SK-N-SH (cell line): ENCODE results near the gene MST1. TPM values are rescaled to one million over a fixed set of nuclear protein-coding genes. Genes with fewer than 3 reads are reported as not detected.

Experiments used
- CTCF ChIA-PET: fragments of 300-600, 350-600 bp; formaldehyde crosslinking; extraction: SDS; loops from one replicate; lab custom pipeline; 2021; lab: Yijun Ruan, JAX
- POLR2A ChIA-PET: fragments of 350-600 bp; sonication (Branson Sonifier 250); formaldehyde crosslinking; extraction: SDS; loops from one replicate; lab custom pipeline; 2020; ENCODE audit warnings: antibody characterized with exemption, inconsistent platforms; lab: Yijun Ruan, JAX
- DNase-seq: peaks from one replicate; pipeline ENCODE4 v3.0.0; 2012
- H2AFZ ChIP-seq: fragments of 200-600 bp; sonication (generic); 2 replicates; pipeline ENCODE4 v1.8.1; 2016; ENCODE audit warnings: antibody characterized with exemption, mild to moderate bottlenecking, low read depth
- H3F3A ChIP-seq: fragments of 200-600 bp; sonication (generic); replicated peaks from 2 replicates; pipeline ENCODE3; 2016; ENCODE audit warnings: antibody characterized with exemption, mild to moderate bottlenecking; ENCODE audit not compliant: insufficient read depth
- H3K27ac ChIP-seq, 2 experiments: fragments of 200-500 bp in 1 of 2; fragments of 200-600 bp in 1 of 2; sonication (Bioruptor generic) in 1 of 2; sonication (generic), shearing (Covaris generic) in 1 of 2; 2 replicates each; pipeline versions ENCODE4 v1.5.1 to v1.6.1; 2014 to 2016; ENCODE audit warnings: low read depth in 2 of 2, inconsistent platforms in 1 of 2, low read length in 1 of 2, mild to moderate bottlenecking in 1 of 2, mixed read lengths in 1 of 2
- H3K27me3 ChIP-seq: fragments of 200-600 bp; sonication (generic), shearing (Covaris generic); 2 replicates; pipeline ENCODE4 v1.6.1; 2016; ENCODE audit warnings: mixed run types; ENCODE audit not compliant: insufficient read depth
- H3K36me3 ChIP-seq, 2 experiments: fragments of 200-500 bp in 1 of 2; fragments of 200-600 bp in 1 of 2; sonication (Bioruptor generic) in 1 of 2; sonication (generic) in 1 of 2; replicated peaks in 1 of 2; 2 replicates each; pipeline versions ENCODE3 to v1.5.1; 2014 to 2016; ENCODE audit warnings: low read length in 1 of 2, mild to moderate bottlenecking in 1 of 2; ENCODE audit not compliant: insufficient read depth in 2 of 2, control insufficient read depth in 1 of 2
- H3K4me1 ChIP-seq, 2 experiments: fragments of 200-500 bp in 1 of 2; fragments of 200-600 bp in 1 of 2; sonication (Bioruptor generic) in 1 of 2; sonication (generic), shearing (Covaris generic) in 1 of 2; 2 replicates each; pipeline versions ENCODE4 v1.5.1 to v1.6.1; 2014 to 2016; ENCODE audit warnings: low read depth in 1 of 2, low read length in 1 of 2, mixed run types in 1 of 2; ENCODE audit not compliant: insufficient read depth in 2 of 2, control insufficient read depth in 1 of 2
- H3K4me2 ChIP-seq: fragments of 200-600 bp; sonication (generic), shearing (Covaris generic); 2 replicates; pipeline ENCODE4 v1.6.1; 2017; ENCODE audit warnings: mixed run types
- H3K4me3 ChIP-seq, 2 experiments: fragments of 200-500 bp in 1 of 2; fragments of 200-600 bp in 1 of 2; sonication (Bioruptor generic) in 1 of 2; sonication (generic), shearing (Covaris generic) in 1 of 2; 2 replicates each; pipeline versions ENCODE4 v1.5.1 to v1.8.1; 2014 to 2016; ENCODE audit warnings: low read depth in 2 of 2, inconsistent platforms in 1 of 2, low read length in 1 of 2, mild to moderate bottlenecking in 1 of 2, mixed read lengths in 1 of 2, moderate library complexity in 1 of 2
- H3K79me2 ChIP-seq: fragments of 200-600 bp; sonication (generic); 2 replicates; pipeline ENCODE4 v1.8.1; 2017; ENCODE audit warnings: mild to moderate bottlenecking; ENCODE audit not compliant: insufficient read depth
- H3K9ac ChIP-seq: fragments of 200-600 bp; sonication (generic); 2 replicates; pipeline ENCODE4 v1.6.1; 2017; ENCODE audit warnings: mixed run types
- H3K9me2 ChIP-seq: fragments of 200-600 bp; sonication (generic); 2 replicates; pipeline ENCODE4 v1.6.1; 2017; ENCODE audit warnings: mixed run types
- H3K9me3 ChIP-seq: fragments of 200-600 bp; sonication (generic); 2 replicates; pipeline ENCODE4 v1.6.1; 2017; ENCODE audit warnings: mixed run types, mild to moderate bottlenecking, moderate library complexity
- H4K20me1 ChIP-seq: fragments of 200-600 bp; sonication (generic); 2 replicates; pipeline ENCODE4 v1.6.1; 2017; ENCODE audit warnings: mild to moderate bottlenecking, mixed run types; ENCODE audit not compliant: insufficient read depth
- CHD2 ChIP-seq: fragments of 150-350 bp; IDR thresholded peaks from 2 replicates; pipeline ENCODE4 v1.6.1; 2018; ENCODE audit warnings: low read length; ENCODE audit not compliant: partially characterized antibody
- ELF1 ChIP-seq: IDR thresholded peaks from 2 replicates; pipeline ENCODE4 v1.4.0; 2012
- EZH2phosphoT487 ChIP-seq: fragments of 200-600 bp; sonication (generic); IDR thresholded peaks from 2 replicates; pipeline ENCODE4 v1.6.1; 2017; ENCODE audit warnings: low read depth, mixed run types, mild to moderate bottlenecking, antibody characterized with exemption, moderate library complexity, borderline replicate concordance
- FOXM1 ChIP-seq: IDR thresholded peaks from 2 replicates; pipeline ENCODE4 v1.4.0; 2012; ENCODE audit warnings: low read depth, mild to moderate bottlenecking
- GATA2 ChIP-seq: sonication (generic); formaldehyde crosslinking; IDR thresholded peaks from 2 replicates; pipeline ENCODE4 v1.5.0; 2020; ENCODE audit warnings: mild to moderate bottlenecking, missing genetic modification reagents
- JUND ChIP-seq: IDR thresholded peaks from 2 replicates; pipeline ENCODE4 v1.4.0; 2012
- MEF2A ChIP-seq: IDR thresholded peaks from 2 replicates; pipeline ENCODE4 v1.4.0; 2012; ENCODE audit warnings: low read depth, borderline replicate concordance
- NFIC ChIP-seq: IDR thresholded peaks from 2 replicates; pipeline ENCODE4 v1.4.0; 2012; ENCODE audit warnings: borderline replicate concordance
- NRF1 ChIP-seq: IDR thresholded peaks from 2 replicates; pipeline ENCODE4 v1.6.1; 2012; ENCODE audit warnings: low read depth, mild to moderate bottlenecking, low read length
- RAD21 ChIP-seq: IDR thresholded peaks from 2 replicates; pipeline ENCODE4 v1.6.1; 2012; ENCODE audit warnings: mild to moderate bottlenecking, low read length
- RCOR1 ChIP-seq: fragments of 150-350 bp; IDR thresholded peaks from 2 replicates; pipeline ENCODE4 v1.6.1; 2017; ENCODE audit warnings: antibody characterized with exemption, low read length
- REST ChIP-seq: IDR thresholded peaks from 2 replicates; pipeline ENCODE4 v1.6.1; 2012; ENCODE audit warnings: mild to moderate bottlenecking, low read depth, low read length, moderate library complexity
- RXRA ChIP-seq: IDR thresholded peaks from 2 replicates; pipeline ENCODE4 v1.4.0; 2012; ENCODE audit warnings: low read depth, mild to moderate bottlenecking, borderline replicate concordance
- SMC3 ChIP-seq: IDR thresholded peaks from 2 replicates; pipeline ENCODE4 v1.6.1; 2012; ENCODE audit warnings: low read depth, low read length, improper control_type of control experiment
- TCF12 ChIP-seq: IDR thresholded peaks from 2 replicates; pipeline ENCODE4 v1.4.0; 2012
- WGBS: methylation state at CpG from one replicate; pipeline ENCODE4 v1.1.6; 2017; ENCODE audit warnings: low lambda C conversion rate; 5-methylcytosine and 5-hydroxymethylcytosine counted together
- polyA plus RNA-seq, 3 experiments: library from polyadenylated mRNA; depleted of rRNA; stranded (reverse); fragments of >200 nt; gene quantifications; 2 replicates each; pipeline ENCODE4 v1.2.3, GENCODE V29; 2012
- TF ChIP-seq, protein P1 (sequence below): IDR thresholded peaks from 2 replicates; pipeline ENCODE4 v1.4.0; 2012; ENCODE audit warnings: low read depth, borderline replicate concordance
- TF ChIP-seq, protein P2 (sequence below): fragments of 200-600 bp; sonication (generic); IDR thresholded peaks from 2 replicates; pipeline ENCODE4 v1.6.1; 2017; ENCODE audit warnings: antibody characterized with exemption, mild to moderate bottlenecking, moderate library complexity
- TF ChIP-seq, protein P3 (sequence below): IDR thresholded peaks from 2 replicates; pipeline ENCODE4; 2012

The MST1 gene
- polyA plus RNA-seq, 1 of the 3 experiments (the other 2 are of a cell fraction) = 35.1 TPM

DNA sequence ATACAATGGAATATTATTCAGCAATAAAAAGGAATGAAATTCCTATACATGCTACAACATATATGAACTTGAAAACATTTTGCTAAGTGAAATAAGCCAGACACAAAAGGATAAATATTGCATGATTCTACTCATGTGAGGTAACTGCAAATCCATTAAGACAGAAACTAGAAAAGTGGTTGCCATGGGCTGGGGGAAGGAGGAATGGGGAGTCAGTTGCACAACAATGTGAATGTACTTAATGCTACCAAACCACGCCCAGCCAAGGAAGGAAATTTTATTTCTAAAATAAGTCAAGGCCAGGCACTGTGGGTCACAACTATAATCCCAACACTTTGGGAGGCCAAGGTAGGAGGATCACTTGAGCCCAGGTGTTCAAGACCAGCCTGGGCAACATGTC, 44.3 kb upstream of the MST1 start:
- DNase-seq = no peak
- H3K9ac ChIP-seq = no peak overlapping the region
- POLR2A ChIA-PET = interaction anchor here (0.6 kb wide), 2 partner anchors 69 to 465 kb away, joined by 3 read pairs; partner anchors contain the start of gene INKA1
- TF ChIP-seq ELF1 (no peak), REST (no peak), FOXM1 (no peak), RAD21 (no peak), MEF2A (no peak), GATA2 (CRISPR knock-in tag) (no peak), CHD2 (no peak), RXRA (no peak), EZH2phosphoT487 (no peak), RCOR1 (no peak), NFIC (no peak), JUND (no peak), TCF12 (no peak), SMC3 (no peak), NRF1 (no peak)
- TF ChIP-seq, protein P1, sequence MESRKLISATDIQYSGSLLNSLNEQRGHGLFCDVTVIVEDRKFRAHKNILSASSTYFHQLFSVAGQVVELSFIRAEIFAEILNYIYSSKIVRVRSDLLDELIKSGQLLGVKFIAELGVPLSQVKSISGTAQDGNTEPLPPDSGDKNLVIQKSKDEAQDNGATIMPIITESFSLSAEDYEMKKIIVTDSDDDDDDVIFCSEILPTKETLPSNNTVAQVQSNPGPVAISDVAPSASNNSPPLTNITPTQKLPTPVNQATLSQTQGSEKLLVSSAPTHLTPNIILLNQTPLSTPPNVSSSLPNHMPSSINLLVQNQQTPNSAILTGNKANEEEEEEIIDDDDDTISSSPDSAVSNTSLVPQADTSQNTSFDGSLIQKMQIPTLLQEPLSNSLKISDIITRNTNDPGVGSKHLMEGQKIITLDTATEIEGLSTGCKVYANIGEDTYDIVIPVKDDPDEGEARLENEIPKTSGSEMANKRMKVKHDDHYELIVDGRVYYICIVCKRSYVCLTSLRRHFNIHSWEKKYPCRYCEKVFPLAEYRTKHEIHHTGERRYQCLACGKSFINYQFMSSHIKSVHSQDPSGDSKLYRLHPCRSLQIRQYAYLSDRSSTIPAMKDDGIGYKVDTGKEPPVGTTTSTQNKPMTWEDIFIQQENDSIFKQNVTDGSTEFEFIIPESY = no peak
- TF ChIP-seq, protein P2, sequence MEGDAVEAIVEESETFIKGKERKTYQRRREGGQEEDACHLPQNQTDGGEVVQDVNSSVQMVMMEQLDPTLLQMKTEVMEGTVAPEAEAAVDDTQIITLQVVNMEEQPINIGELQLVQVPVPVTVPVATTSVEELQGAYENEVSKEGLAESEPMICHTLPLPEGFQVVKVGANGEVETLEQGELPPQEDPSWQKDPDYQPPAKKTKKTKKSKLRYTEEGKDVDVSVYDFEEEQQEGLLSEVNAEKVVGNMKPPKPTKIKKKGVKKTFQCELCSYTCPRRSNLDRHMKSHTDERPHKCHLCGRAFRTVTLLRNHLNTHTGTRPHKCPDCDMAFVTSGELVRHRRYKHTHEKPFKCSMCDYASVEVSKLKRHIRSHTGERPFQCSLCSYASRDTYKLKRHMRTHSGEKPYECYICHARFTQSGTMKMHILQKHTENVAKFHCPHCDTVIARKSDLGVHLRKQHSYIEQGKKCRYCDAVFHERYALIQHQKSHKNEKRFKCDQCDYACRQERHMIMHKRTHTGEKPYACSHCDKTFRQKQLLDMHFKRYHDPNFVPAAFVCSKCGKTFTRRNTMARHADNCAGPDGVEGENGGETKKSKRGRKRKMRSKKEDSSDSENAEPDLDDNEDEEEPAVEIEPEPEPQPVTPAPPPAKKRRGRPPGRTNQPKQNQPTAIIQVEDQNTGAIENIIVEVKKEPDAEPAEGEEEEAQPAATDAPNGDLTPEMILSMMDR = no peak
- TF ChIP-seq, protein P3, sequence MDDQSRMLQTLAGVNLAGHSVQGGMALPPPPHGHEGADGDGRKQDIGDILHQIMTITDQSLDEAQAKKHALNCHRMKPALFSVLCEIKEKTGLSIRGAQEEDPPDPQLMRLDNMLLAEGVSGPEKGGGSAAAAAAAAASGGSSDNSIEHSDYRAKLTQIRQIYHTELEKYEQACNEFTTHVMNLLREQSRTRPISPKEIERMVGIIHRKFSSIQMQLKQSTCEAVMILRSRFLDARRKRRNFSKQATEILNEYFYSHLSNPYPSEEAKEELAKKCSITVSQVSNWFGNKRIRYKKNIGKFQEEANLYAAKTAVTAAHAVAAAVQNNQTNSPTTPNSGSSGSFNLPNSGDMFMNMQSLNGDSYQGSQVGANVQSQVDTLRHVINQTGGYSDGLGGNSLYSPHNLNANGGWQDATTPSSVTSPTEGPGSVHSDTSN = no peak
- peaks cover 3% of the 10 kb centered on the region; the same call in 1 of the 2 replicates for H4K20me1 ChIP-seq
- 100% methylated on average over 1 of the region's 1 CpG for WGBS
- H3K4me1 ChIP-seq = no peaks in the 10 kb centered on the region
- H3K27me3 ChIP-seq = no peaks in the 10 kb centered on the region
- H3K4me2 ChIP-seq = no peak overlapping the region
- H2AFZ ChIP-seq = no peak overlapping the region
- no peak overlapping the region for H3K27ac ChIP-seq
- no peaks in the 10 kb centered on the region for H3K9me2 ChIP-seq
- CTCF ChIA-PET = no interaction called here
- peaks cover 37 to 62% of the 10 kb centered on the region in 2 experiments for H3K36me3 ChIP-seq
- H3K9me3 ChIP-seq = no peaks in the 10 kb centered on the region
- peaks cover 10% of the 10 kb centered on the region; the same call in 1 of the 2 replicates for H3K79me2 ChIP-seq
- no peak overlapping the region for H3K4me3 ChIP-seq
- H3F3A ChIP-seq = peaks cover 5% of the 10 kb centered on the region
